Pericardium fibroblast (primary cell): ENCODE results near the gene WTIP. TPM values are rescaled to one million over a fixed set of nuclear protein-coding genes. Genes with fewer than 3 reads are reported as not detected.

ENCODE experiments used
- total RNA-seq: library from RNA; depleted of rRNA; stranded (reverse); fragments of >200 nt; gene quantifications from 2 replicates; pipeline ENCODE4 v1.2.3, GENCODE V29; 2015

The WTIP gene
- total RNA-seq = 28.7 and 44.1 TPM in 2 replicates

DNA sequence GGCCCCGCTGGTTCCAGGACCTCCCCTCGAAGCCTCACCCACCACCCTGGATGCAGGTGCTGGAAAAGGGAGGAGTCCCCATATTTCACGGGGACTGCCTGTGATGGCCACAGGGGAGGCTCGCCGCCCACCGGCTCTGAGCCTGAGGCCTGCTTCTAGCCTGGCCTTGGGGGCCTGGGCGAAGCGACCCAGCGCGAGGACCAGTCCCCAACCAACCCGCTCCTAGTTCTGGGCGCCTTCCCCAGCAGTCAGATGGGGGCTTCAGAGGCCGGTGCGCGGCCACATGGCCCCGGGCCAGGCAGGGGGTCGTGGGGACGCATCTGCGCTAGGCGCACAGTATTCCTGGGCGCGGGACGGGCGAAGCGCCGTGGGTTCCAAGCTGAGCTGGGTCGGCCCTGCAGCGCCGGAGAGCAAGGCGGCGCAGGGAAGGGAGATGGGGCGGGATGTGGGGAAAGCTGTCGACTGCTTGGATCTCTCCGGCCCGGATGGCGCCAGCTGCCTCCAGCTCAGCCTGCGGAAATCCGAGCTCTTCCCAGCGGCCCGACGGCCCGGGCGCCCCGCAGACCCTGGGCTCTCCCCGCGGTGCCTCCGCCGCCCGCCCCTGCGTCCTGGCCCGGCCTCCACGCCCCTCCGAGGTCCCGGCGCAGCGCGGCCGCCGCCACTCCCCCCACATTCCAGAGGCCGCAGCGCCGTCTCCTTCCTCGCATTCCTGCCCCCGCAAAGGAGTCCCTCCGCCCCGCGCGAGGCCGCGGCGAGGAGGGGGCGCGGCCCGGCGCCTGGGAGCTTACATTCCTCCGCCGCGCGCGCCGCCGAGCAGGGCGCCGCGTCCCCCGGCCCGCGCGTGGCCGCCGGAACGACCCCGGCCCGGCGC is at the start of gene WTIP:
WTIP (plus strand) TSS at position 788 of the 871 bp plus-strand sequence. CDS start 217 bp downstream, outside the sequence.

Other genes starting within 250 kb of the WTIP start
- gene GARRE1, start 227.2 kb upstream of the WTIP start, total RNA-seq = 7.6 and 11.6 TPM in 2 replicates
- 192 and 283 TPM in 2 replicates for gene GPI, start 116.6 kb upstream of the WTIP start, total RNA-seq
- gene PDCD2L, start 77.4 kb upstream of the WTIP start, total RNA-seq = 6.5 and 11.6 TPM in 2 replicates
- 44.9 and 59.3 TPM in 2 replicates for gene UBA2, start 53.4 kb upstream of the WTIP start, total RNA-seq
- not detected in 2 replicates for gene SCGB2B2, start 195.4 kb downstream of the WTIP start, total RNA-seq
- 13.9 and 15.3 TPM in 2 replicates for gene ZNF302, start 195.9 kb downstream of the WTIP start, total RNA-seq